HG02884 (cell line): ENCODE measurements around the gene LSM3.

ENCODE experiments used
- ATAC-seq: cut with Tn5 transposase; IDR thresholded peaks from one replicate; pipeline ENCODE4 v1.9.1; 2021; ENCODE audit warnings: mild to moderate bottlenecking, moderate library complexity; ENCODE audit not compliant: unreplicated experiment

Gene LSM3

DNA sequence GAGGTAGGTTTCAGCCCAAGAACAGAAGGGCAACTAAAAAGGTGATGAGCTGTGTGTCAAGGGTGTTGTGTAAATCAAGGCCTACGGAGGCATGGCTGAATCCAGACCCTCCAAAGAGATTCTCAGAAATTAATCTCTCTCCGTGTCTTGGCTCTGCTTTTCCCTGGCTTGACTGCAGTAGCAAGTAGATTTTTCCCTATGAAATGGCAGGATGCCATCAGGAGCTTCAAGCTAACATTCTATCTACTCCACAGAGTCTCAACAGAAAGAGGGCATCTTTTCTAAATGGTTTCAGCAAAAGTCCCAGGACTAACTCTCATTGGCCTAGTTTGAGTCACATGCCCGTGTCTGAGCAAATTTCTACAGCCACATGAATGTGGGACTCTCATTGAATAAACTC, 58.3 kb downstream of the LSM3 start:
- ATAC-seq = no peak

DNA sequence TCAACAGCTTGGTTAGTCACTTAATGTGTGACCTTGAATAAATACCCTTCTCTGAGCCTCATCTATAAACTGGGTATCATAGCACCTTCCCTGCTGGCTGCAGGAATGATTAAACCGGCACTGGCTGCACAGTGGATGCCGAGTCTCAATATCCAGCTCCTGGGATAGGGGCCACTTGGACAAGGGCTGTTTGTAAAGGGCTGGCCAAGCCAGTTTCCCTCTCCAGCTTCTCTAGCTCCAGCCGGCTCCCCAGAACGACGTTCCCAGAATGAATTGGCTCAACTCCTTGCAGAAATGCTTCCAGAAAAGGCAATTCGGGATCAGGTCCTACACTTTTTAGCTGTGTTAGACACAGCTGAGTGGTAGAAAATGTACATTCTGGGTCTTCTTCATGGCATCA, 58.8 kb downstream of the LSM3 start:
- ATAC-seq = no peak

DNA sequence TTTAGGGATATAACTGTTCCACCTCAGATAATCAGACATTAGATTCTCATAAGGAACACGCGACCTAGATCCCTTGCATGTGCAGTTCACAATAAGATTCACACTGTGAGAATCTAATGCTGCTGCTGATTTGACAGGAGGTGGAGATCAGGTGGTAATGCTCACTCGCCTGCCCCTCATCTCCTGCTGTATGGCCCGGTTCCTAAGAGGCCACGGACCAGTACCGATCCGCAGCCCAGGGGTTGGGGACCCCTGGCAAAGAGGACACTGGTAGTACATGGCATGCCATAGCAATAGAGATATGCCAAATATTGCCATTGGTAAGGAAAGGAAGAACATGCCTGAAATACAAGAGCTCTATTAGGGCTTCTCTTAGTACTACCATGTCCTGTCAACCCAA, 59.7 kb downstream of the LSM3 start:
- no peak for ATAC-seq

DNA sequence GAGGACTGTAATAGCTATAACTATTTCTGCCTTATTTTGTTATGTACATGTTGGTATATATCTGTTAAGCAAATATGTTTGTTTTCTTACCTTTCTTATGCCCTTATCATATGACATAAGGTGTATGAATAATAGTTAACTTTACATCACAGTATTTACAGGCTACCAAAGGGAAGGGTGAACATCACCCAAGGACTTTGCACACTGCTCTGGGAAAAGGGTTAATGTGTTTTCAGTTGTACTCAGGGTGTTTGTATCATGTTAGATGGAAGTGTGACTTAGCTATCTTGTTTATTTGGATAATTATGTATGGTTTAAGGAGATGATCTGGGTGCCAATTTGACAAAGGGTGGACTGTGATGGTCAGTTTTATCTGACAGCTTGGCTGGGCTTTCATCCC, 60.3 kb downstream of the LSM3 start:
- ATAC-seq = no peak

DNA sequence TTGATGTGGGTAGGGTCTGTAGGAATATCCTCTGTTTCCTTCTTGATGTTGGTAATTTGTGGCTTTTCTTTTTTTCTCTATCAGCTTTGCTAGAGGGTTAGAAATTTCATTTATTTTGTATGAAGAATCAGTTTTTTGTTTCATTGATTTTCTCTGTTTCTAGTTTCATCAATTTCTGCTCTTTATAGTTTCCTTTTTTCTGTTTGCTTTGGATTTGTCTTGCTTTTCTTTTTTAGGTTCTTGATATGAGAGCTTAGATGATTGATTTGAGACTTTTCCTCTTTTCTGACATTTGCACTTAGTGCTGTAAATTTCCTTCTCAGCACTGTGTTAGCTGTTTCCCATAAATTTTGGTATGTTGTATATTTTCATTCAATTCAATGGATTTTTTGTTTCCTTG, 61.3 kb downstream of the LSM3 start:
- ATAC-seq = no peak

DNA sequence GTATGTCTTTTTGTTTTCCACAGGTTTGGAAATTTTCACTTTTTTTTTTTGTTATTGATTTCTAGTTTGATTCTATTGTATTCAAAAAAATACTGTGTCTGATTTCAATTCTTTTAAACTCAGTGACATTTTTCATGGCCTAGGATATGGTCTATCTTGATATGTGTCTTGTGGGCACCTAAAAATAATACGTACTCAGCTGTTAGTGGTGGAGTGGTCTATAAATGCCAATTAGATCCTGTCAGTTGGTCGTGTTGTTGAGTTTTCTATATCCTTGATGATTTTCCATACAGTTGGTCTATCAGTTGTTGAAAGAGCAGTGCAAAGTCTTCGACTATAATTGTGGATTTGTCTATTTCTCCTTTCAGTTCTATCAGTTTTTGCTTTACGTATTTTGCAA, 61.7 kb downstream of the LSM3 start:
- no peak for ATAC-seq

DNA sequence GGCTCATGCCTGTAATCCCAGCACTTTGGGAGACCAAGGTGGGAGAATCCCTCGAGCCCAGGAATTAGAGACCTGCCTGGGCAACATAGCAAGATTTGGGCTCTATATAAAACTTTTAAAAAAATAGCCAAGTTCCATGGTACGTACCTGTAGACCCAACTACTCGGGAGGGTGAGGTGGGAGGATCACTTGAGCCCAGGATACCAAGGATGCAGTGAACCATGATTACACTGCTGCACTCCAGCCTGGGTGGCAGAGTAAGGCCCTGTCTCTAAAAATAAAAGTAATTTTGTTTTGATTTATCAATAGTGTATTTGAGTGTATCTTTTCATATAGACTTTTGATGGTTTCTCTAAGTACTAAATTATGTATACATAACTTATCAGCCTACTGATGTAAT, 63.1 kb downstream of the LSM3 start:
- ATAC-seq = no peak

DNA sequence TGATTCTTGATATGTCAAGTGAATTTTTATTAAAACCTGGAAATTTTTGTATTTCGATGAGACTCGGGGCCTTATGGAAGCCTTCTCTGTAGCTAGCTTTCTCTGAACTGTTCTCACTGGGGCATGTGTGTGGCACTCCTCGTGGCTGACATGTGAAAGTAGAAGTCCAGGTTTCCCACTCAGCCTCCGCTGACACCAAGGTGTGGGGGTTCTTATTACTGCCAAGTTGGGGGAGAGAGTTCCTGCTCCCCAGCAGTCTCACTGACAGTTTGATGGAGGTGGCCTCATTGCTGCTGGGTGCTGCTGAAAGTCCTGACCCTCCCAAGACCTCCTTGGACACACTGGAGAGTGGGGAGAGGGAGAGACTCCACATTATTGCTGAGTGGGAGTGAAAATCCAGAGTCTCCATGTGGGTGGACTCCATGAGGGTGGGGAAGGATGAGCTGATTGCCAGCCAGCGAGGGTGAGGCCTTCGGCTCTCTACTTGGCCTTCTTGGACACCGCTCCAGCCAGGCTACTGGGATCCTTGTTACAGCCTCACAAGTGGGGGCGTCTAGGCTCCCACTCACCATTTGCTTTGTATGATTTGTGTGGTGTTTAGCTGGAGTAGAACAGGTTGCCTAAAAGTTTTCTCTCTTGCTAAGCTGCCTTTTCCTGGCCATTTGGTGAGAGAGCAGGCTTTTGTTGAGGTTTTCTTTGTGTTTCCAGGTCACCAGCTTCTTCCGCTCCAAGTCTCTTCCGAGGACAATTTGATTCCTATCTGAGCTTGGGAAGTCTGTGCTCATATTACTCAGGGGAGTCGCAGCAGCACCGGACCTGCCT, 64.1 kb downstream of the LSM3 start:
- no peak for ATAC-seq

DNA sequence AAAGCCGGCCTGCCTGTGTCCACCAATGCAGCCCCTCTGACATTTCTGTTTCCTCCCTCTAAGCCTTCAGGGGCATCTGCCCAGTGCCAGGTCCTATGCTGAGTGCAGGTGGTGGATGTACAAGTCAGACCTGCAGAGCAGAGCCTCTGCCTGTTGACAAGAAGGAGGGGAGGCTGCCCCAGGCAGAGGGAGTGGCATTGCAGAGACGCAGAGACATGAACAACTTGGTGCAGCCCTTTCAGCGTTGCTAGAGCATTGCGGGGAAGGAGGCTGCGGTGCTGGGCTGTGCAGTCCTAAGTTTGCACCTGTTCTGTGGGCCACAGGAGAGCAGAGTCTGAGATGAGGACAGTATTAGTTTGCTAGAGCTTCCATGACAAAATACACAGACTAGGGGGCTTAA, 65.2 kb downstream of the LSM3 start:
- no peak for ATAC-seq

DNA sequence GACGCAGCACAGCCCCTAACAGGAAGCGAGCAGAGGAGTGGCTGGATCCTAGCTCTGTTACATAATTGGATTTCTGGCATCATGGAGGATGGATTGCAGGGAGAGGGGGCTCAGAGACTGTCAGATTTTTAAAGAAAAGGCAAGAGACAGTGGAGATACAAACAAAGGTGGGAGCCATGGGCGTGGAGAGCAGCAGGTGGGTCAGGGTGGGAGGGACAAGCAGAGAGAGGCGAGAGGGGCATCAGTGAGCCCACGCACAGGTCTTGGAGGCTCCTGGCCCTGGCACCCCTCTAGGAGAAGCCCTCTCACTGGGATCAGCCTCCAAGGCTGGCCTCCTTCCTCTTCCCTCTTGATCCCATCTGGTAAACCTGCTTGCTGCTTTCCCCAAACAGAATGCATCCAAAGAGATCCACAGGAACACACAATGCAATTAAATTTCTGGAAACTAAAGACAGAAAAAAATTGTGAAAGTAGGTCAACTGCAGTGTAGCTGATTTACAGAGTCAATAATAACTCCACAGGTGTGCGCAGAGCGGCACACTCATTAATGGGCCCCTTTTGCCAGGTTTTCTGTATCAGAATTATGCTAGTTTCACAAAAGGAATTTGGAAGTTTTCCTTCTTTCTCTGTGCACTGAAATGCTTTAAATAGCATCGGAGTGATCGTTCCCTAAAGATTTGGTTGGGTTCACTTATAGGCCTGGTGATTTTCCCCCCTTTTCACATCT, 66.1 kb downstream of the LSM3 start:
- no peak for ATAC-seq

DNA sequence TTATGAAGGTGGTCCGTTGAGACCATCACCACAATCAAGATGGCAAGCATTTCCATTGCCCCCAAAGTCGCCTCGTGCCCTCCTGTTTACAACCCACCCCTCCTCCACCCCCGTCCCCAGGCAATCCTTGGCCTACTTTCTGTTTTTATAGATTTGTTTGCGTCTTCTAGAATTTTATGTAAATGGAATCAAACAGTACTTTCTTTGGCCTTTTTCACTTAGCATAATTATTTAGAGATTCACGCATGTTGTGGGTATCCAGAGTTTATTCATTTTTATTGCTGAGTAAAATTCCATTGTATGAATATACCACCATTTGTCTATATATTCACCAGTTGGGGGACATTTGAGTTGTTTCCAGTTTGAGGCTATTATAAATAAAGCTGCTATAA, 66.6 kb downstream of the LSM3 start:
- no peak for ATAC-seq

DNA sequence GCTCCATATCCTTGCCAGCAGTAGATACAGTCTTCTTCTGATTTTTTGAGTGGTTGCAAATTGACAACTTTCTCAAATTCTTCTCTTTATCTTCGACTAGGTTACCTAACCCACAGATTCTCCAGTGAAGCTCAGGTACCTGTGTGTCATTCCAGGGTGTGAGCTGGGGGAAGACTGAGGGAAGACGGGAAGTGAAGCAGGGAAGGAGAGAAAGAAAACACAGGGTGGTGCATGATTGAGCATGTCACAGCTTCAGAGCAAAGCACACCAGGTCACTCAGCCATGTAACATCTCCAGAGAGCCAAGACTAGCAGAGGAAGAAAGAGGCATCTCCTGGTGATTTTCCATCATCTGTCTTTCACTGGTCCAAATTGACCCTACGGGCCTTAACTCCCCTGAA, 67.2 kb downstream of the LSM3 start:
- no peak for ATAC-seq

DNA sequence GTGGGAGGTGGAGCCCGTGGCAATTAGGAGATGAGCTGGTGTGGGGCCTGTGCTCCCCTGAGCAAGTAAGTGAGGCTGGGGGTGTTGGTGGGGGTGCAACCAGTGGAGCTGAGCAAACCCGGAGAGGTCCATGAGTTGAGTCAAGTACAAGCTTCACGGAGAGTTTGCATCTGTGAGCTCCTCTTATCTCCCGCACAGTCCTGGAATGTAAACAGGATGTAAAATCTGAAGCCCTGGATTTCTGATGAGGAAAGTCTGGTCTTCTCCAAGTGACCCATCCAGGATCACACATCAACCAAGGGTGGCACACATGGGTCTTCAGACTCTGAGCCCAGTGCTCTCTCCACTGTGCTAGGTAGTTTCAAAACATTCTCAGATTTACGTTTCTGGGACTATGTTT, 67.8 kb downstream of the LSM3 start:
- no peak for ATAC-seq

DNA sequence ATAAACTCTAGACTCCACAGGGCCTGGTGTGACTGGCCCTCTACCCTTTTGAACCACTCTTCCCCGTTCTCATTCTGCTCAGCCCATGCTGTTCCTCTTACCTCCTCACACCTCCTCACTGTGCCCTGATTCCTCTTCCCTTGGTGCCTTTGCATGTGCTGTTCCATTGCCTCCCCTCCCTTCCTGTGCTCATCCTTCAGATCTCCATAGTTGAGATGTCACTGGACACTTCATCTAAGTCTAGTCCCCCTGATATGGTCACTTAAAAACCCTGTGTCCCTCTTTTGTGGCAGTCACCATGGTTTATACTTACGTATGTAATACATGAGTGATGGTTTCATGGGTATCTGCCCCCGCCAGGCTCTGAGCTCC, 69.8 kb downstream of the LSM3 start:
- ATAC-seq = no peak

DNA sequence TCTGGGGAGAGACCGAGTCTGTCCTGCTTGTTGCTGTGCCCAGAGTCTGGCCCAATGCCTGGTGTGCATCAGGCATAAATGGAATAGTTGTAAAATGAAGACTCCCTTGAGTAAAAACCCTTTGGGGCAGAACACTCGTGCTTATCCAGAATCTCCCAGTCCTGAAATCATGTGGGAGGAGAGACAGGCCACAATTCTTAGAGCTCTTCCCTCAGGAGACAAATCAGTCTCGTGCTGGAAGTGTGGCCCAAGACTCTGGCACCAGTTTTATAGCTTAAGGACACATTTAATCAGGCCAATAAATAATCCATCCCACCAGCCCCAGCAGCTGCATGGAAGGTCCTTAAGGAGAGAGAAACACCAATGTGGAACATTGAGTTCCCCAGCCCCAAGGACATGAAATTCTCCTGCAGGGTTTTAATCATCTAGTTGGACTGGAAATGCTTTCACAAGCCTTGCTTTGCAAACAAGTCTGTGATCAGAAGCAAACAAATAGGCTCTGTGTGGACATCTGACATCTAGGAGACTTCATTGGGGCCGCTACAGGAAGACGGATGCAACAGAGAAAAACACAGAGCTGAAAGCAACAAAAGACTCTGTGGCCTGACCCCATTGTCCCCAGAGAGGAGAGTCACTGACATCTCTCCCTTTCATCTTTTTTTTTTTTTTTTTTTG, 70.4 kb downstream of the LSM3 start:
- no peak for ATAC-seq
